Effector CD8-positive, alpha-beta T cell (primary cell): Measurements from ENCODE around the gene CTTNBP2.

Source experiments
- DNase-seq: peaks from one replicate; lab custom pipeline; 2025; lab: John Stamatoyannopoulos, UW

CTTNBP2 gene

DNA sequence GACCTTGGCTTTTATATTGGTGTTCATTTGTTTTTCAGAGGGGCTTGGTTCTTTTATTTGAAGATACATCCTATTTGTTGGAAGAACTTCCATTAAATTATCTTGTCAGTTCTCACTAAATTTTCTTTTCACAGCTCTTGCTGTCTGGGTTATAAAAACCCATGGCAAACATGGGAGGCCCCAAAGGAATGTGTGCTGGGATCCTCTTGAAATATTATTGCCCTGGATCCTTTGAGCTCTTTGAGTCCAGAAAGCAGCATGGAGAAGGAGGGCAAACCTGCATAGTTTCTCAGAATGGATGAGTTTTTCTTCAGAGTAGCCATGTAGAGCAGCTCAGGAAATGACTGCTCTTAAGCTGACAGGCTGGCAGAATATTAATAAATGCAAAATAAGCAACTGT, 187.4 kb downstream of the CTTNBP2 start:
- DNase-seq: no peak

DNA sequence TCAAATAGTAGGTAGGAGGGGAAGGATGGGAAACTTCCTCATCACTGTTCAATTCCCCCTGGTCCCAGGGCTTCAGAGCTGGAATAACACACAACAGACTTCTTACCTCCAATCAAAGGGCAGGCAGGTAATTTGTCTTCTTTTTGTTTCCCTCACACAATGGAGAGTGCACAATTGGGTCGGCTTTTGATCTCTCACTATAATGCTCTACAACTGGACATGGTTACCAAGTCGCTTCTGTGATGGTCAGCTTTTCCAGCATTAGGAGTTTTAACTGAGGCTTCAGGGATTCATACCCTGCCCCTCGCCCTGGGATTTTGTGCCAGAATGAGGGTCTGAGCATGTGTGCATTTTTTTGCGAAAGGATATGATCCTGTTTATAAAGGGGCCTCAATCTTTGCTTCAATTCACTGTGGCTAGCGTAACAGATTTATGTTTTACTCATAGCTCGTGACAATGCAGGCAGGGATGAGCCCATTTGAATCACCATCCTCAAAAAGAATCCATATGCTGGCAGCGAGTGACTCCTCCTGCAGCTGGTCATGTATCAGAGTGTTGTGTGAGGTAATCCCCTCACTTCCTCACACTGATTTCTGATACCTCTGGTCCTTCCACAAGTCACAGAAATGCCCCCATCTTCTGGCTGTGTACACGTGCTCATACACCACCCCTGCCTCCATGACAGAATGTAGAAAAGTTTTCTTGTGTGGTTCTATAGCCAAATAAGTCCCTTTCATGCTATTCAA, 189.6 kb downstream of the CTTNBP2 start:
- DNase-seq: no peak

DNA sequence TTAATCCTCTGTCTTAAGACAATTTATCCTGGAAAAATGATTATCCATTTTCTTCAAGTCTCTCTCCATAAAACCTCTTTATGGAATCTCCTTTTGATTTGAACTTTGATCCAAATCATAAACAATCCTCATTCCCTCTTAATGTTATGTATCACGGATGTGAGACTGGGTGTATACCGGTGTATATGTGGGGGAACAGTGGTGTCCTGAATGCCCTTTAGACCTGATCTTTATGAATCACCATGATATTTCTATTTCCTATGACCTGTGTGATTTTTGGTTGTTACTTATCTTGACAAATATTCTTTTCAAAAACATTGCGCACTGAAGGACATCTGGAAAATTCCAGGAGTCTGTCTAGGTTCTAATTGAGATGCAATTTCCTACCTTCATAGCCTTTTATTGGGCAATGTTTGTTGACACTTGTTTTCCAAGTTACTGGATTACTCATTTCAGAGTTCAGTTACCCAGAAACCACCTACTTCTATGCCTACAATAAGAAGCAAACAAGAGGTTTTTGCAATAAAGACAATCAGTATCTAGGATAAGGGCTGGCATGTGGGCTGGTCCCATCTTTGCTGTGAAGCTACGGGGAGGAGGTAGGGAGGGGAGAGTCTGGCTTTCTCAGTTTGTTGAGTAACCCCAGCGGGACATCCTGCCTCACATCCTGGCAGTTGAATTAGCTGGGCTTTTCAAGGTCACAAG, 190.4 kb downstream of the CTTNBP2 start:
- DNase-seq: no peak

DNA sequence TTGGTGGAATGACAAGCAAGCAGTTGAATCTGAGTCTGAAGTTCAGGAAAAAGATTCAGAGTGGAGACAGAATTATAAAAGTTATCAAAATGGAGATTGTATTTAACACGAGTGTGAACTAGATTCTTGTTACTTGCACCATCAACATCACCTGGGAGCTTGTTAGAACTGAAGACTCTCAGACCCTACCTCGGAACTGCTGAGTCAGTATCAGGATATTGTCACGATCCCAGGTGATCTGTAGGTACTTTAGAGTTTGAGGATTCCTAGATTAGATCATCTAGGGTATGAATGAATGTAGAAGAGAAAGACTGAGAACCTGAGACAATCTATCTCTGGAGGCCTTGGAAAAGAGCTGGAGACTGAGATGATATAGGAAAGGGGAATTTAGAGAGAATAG, 194.1 kb downstream of the CTTNBP2 start:
- DNase-seq: no peak

DNA sequence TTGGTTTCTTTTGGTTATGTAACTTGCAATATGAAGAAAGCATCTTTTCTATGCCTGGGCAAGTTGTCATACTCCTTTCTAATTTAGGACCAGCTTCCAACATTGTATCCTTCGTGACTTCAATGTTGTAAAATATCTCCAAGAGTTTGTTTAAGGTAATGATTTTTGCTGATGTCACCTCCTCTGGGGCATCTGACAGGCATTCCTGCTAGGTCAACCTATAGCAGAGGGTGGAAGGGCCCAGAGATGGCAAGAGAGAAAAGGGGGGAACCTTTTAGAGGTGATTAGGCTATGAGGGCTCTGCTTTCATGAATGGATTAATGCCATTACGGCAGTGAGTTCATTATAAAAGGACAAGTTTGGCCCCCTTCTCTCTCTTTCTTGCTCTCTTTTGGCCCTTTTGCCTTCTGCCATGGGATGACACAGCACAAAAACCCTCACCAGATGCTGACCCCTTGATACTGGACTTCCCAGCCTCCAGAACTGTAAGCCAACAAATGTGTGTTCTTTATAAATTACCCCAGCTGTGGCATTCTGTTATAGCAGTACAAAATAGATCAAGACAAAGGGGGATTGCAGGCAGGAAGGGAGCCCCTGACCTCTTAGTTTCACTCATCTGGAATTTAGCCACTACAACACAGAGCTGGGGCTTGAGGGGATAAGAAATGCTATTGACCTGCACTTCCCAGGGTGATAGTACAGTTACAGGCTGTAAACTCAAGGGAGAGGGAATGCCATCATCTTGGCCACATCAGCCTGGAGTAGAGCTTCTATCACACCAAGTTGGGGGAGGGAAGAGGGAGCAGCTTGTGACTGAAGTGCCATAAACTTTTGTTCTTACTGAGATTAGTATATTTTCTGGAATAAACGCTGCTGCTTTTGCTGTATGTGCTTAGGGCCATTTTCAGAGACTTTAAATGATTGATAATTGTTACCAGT, 197.5 kb downstream of the CTTNBP2 start:
- no peak for DNase-seq

DNA sequence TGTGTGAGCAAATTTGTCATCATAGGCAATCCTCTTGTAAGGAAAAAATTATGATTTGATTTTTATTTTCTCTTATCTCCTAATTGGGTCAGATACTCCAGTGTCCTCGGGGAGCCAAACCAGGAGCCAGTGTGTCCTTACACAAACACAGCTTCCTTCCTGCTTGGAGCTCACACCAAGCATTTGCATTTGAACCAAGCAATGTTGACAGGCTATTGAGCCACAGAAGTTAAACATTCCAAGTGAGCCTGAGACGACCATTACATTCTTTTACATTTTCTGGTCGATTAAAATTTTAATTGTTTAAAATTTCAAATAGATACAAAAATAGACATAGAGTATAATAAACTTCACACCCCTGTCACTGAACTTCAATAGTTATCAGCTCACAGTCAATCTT, 198.6 kb downstream of the CTTNBP2 start:
- DNase-seq: no peak

DNA sequence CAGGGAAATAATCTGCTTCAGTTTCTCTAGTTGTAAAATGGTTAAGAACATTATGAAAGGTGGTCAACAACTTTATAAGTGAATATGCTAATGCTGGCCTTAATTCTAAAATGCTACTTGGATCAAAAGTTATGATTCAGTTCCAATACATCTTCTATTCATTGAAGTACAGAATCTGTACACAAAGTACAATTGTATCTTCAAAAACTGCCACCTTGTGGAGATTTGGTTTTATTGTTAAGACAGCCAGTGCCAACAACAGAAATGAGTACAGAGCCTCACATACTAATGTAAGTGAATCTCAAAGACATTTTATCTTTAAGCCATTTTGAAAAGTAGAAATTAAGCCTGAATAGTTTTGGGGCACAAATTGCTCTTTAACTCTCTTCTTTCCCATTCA, 199.4 kb downstream of the CTTNBP2 start:
- no peak for DNase-seq

DNA sequence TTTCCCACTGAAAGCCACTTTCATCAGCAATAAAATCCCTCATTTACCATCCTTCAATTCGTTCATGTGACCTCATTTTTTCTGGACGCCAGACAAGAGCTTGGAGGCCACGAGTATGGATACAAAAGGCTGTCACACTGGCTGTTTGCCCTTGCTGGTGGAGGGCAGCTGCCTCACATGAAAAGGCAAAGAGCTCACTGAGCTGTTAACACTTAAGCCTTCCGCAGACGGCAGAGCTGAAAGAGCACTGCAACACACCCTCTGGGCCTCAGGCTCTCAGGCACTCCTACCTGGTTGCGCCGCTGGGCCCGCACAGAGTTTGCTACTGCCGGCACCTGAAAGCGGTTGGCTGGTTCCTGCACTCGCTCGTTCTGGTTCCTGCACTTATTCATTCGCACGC, 199.9 kb downstream of the CTTNBP2 start:
- DNase-seq: no peak

DNA sequence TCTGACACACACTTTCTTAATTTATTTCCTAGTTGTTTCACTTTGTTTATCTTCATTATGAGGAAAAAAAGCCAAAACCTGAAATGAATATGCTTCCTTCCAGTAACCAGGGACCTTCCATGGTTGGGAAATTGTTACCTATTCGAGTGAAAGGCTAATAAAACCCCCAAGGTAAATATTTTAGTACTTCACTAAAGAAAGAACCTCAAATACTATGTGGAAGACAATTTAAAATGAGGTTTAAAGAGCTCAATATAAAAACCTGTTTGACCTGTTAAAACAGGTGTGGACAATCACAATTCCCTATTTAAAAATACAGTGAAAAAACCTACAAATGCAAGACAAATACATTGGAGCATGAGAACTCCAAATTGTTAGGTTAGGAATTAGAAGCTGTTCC, 200.8 kb downstream of the CTTNBP2 start:
- DNase-seq: no peak

DNA sequence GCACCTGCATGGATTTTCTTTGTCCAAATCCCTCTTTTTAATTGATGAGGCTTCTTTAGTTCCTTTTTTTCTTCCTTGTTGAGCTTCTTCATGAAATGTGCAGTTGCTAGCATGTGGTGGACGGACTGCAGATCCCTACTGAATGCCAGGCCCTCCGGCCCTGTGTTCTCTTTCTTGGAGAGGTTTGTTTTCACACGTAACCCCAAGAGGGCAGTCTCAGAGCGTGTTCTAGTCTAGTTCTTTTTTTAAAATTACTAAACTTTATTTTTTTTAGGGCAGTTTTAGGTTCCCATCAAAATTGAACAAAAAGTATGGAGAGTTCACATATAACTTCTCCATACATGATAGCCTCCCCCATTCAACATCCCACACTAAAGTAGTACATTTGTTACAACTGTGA, 203.4 kb downstream of the CTTNBP2 start:
- no peak for DNase-seq

DNA sequence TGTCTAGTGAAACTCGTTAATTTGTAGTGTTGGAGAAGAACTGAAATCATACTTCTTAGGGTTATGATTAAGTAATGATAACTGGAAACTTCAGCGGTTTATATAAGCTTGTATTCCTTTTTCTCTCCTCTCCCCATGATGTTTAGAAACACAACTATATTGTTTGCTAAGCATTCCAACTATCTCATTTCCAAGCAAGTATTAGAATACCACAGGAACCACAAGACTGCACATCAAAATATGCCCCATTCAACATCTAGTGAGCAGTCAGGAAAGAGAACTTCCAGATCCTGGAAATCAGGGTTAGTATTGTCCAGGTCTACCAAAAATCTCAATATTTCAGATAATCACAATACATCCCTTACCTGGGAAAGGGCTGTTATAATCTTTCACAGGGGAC, 205.8 kb downstream of the CTTNBP2 start:
- no peak for DNase-seq

DNA sequence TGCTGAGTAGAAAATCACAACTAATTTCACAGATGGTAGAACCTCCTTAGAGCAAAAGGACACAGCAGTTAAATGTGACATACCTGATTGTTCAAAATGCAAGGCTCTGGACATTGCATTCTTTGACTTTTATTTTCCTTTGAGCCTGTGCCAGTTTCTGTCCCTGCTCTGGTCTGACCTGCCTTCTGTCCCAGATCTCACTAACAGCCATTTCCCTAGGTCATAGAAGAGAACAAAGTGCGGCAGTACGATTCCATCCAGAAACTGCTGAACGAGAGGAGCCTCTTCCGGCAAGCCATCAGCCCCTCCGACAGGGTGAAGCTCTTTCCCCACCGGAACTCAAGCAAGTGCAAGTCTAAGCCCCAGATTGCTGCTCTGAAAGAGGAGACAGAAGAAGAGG, 206.6 kb downstream of the CTTNBP2 start:
- DNase-seq: no peak

DNA sequence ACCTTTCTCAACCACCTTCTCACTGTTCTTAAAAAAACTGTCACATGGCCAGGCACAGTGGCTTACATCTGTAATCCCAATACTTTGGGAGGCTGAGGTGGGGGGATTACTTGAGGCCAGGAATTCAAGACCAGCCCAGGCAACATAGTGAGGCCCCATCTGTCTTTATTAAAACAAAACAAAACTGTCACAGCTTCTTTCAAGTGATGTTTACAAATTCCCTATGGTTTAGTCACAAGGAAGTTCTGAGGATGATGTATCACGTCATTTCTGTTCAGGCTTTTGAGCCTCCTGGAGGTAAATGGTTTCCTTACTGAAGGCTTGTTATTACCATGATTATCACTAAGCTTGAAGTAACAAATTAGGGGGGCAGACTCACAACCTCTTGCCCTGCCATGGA, 207.2 kb downstream of the CTTNBP2 start:
- no peak for DNase-seq

DNA sequence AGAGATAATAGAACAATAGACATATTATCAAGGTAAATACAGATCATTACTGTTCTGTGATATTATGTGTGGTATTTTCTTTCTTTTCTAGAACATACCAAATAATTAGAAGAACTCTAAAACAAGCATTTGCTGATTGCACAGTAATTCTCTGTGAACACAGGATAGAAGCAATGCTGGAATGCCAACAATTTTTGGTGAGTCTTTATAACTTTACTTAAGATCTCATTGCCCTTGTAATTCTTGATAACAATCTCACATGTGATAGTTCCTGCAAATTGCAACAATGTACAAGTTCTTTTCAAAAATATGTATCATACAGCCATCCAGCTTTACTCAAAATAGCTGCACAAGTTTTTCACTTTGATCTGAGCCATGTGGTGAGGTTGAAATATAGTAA, 207.9 kb downstream of the CTTNBP2 start:
- DNase-seq: no peak

DNA sequence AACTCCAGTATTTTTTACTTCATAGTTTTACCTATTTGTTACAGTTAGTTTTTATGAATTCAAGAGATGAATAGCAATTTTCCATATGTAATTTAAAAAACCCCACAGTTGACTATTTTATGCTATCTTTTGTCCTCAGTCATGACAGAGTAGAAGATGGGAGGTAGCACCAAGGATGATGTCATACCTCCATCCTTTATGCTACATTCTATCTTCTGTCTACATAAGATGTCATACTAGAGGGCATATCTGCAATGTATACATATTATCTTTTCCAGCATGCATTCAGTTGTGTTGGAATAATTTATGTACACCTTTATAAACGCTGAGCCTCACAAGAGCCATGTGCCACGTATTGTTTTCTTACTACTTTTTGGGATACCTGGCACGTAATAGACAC, 209.2 kb downstream of the CTTNBP2 start:
- DNase-seq: no peak

DNA sequence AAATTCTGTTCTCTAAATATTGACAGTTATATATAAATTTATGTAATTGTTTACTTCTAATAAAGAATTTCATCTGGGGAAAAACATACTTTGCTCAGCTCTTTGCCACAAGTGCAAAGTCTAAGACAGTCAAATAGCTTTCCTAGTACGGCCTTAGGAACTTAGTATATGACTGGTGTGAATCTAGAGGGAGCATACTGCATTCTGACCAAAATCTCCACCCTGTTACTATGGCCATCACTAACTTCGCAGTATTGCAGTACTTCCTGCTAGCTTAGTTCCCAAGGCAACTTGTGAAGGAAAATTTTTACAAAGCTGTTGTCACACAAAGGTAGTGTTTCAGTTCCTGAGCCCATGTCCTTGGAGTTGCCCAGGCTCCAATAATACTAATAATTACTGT, 211.9 kb downstream of the CTTNBP2 start:
- DNase-seq: no peak
